GM12864 (cell line): ENCODE measurements around the gene UACA.

Experiments
- DNase-seq: peaks from one replicate; pipeline ENCODE4 v3.0.0-alpha.2; 2011; ENCODE audit warnings: low read depth
- H3K4me3 ChIP-seq: 2 replicates; pipeline ENCODE4 v1.5.1; 2011; ENCODE audit warnings: mild to moderate bottlenecking, low read depth, low read length, control low read depth
- TF ChIP-seq, protein P1 (sequence below): IDR thresholded peaks from 2 replicates; pipeline ENCODE4 v1.5.1; 2011; ENCODE audit warnings: low read depth, mild to moderate bottlenecking, moderate library complexity, low read length, control low read depth, inconsistent platforms; ENCODE audit errors: missing control alignments

The UACA gene

GRCh38 chr15:70781236-70781635 lies 17.9 kb upstream of the UACA start:
- no peak for DNase-seq
- TF ChIP-seq, protein P1, sequence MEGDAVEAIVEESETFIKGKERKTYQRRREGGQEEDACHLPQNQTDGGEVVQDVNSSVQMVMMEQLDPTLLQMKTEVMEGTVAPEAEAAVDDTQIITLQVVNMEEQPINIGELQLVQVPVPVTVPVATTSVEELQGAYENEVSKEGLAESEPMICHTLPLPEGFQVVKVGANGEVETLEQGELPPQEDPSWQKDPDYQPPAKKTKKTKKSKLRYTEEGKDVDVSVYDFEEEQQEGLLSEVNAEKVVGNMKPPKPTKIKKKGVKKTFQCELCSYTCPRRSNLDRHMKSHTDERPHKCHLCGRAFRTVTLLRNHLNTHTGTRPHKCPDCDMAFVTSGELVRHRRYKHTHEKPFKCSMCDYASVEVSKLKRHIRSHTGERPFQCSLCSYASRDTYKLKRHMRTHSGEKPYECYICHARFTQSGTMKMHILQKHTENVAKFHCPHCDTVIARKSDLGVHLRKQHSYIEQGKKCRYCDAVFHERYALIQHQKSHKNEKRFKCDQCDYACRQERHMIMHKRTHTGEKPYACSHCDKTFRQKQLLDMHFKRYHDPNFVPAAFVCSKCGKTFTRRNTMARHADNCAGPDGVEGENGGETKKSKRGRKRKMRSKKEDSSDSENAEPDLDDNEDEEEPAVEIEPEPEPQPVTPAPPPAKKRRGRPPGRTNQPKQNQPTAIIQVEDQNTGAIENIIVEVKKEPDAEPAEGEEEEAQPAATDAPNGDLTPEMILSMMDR: no peak
- no peak overlapping the region for H3K4me3 ChIP-seq

GRCh38 chr15:70778258-70779076 lies 15.1 kb upstream of the UACA start:
- no peak overlapping the region for H3K4me3 ChIP-seq
- DNase-seq: no peak
- TF ChIP-seq, protein P1: no peak

GRCh38 chr15:70777170-70777926 lies 14.0 kb upstream of the UACA start:
- no peak overlapping the region for H3K4me3 ChIP-seq
- TF ChIP-seq, protein P1: no peak
- no peak for DNase-seq

GRCh38 chr15:70775160-70775559 lies 11.8 kb upstream of the UACA start:
- DNase-seq: no peak
- TF ChIP-seq, protein P1: no peak
- H3K4me3 ChIP-seq: no peak overlapping the region

- DNase-seq: no peak
- no peak overlapping the region for H3K4me3 ChIP-seq
- TF ChIP-seq, protein P1: no peak
Observed at GRCh38 chr15:70772402-70772801, 9.0 kb upstream of the UACA start.

GRCh38 chr15:70770863-70771262 lies 7.5 kb upstream of the UACA start:
- no peak for DNase-seq
- TF ChIP-seq, protein P1: no peak
- no peak overlapping the region for H3K4me3 ChIP-seq
